ENCODE results near the gene CST9. TPM values are rescaled to one million over a fixed set of nuclear protein-coding genes. Genes with fewer than 3 reads are reported as not detected.

Gene CST9
- polyA plus RNA-seq, 2 of the 4 experiments (the other 2 are of a cell fraction) = not detected

GRCh38 chr20:23601715-23602114, 4.0 kb downstream of the CST9 start:
- no peak for TF ChIP-seq ZC3H11A (IDR thresholded peaks at IDR 0.05)
- TF ChIP-seq EHF (CRISPR knock-in tag; IDR thresholded peaks at IDR 0.05) = no peak
- TF ChIP-seq POLR2A (IDR thresholded peaks at IDR 0.05; ENCODE audit: low read length) = no peak
- TF ChIP-seq CHD4 (IDR thresholded peaks at IDR 0.05; ENCODE audit: borderline replicate concordance) = no peak
- no peak for TF ChIP-seq NFE2L2 (conservative IDR thresholded peaks at IDR 0.05; ENCODE audit: low read length)
- no peak for TF ChIP-seq MAZ (IDR thresholded peaks at IDR 0.05; ENCODE audit: borderline replicate concordance, low read depth, low read length)
- TF ChIP-seq HOXB13 (CRISPR knock-in tag; IDR thresholded peaks at IDR 0.05; ENCODE audit: low read depth) = no peak
- TF ChIP-seq RFX5 (IDR thresholded peaks at IDR 0.05) = no peak
- no peak for TF ChIP-seq JUNB (IDR thresholded peaks at IDR 0.05)
- TF ChIP-seq MYC (IDR thresholded peaks at IDR 0.05; ENCODE audit: borderline replicate concordance, low read length) = no peak
- TF ChIP-seq CTCF (IDR thresholded peaks at IDR 0.05) = no peak
- no peak for TF ChIP-seq ZFP36 (IDR thresholded peaks at IDR 0.05; ENCODE audit: borderline replicate concordance, partially characterized antibody)
- TF ChIP-seq TP53 (CRISPR knock-in tag; IDR thresholded peaks at IDR 0.05) = no peak
- no peak for TF ChIP-seq ELK1 (IDR thresholded peaks at IDR 0.05; ENCODE audit: low read depth, low read length)
- TF ChIP-seq HOXB5 (CRISPR knock-in tag; IDR thresholded peaks at IDR 0.05) = no peak
- no peak overlapping the region for H3K27ac ChIP-seq
- H3K9me3 ChIP-seq = no peaks in the 10 kb centered on the region
- WGBS (ENCODE audit: missing lambda C conversion rate) = 17% methylated on average over 4 of the region's 4 CpGs
- CTCF ChIA-PET = interaction anchor here (1.5 to 8.7 kb wide), 2 partner anchors 155 to 159 kb away, joined by 3 to 70 read pairs; no protein-coding TSS in a partner anchor
- FAIRE-seq (no peak), DNase-seq (ENCODE audit: low read depth in 1 of 2, low spot score in 1 of 2) (no peak), ATAC-seq (no peak)
- POLR2A ChIA-PET = no interaction called here
- H3K4me3 ChIP-seq = no peak overlapping the region
- H3K4me2 ChIP-seq = no peak overlapping the region
- no peaks in the 10 kb centered on the region; the same call in 2 of the 3 replicates for H3K4me1 ChIP-seq

GRCh38 chr20:23598481-23598880, 7.2 kb downstream of the CST9 start:
- POLR2A ChIA-PET = no interaction called here
- CTCF ChIA-PET = interaction anchor here (1.2 to 8.7 kb wide), 4 partner anchors 9 to 272 kb away, joined by 3 to 70 read pairs (median 4); no protein-coding TSS in a partner anchor
- H3K4me2 ChIP-seq = no peak overlapping the region
- TF ChIP-seq EHF (CRISPR knock-in tag; IDR thresholded peaks at IDR 0.05) (no peak), EP300 (IDR thresholded peaks at IDR 0.05) (no peak), RCOR1 (IDR thresholded peaks at IDR 0.05; ENCODE audit: low read depth, low read length) (no peak), MAZ (IDR thresholded peaks at IDR 0.05; ENCODE audit: borderline replicate concordance, low read depth, low read length) (no peak), MAFK (IDR thresholded peaks at IDR 0.05; ENCODE audit: partially characterized antibody) (no peak), EHMT2 (IDR thresholded peaks at IDR 0.05; ENCODE audit: low read depth) (no peak), PHF8 (IDR thresholded peaks at IDR 0.05; ENCODE audit: borderline replicate concordance, low read depth) (no peak), POLR2A (IDR thresholded peaks at IDR 0.05; ENCODE audit: low read length) (no peak), KDM1A (IDR thresholded peaks at IDR 0.05; ENCODE audit: low read depth) (no peak), ELK1 (IDR thresholded peaks at IDR 0.05; ENCODE audit: low read depth, low read length) (no peak), E2F6 (IDR thresholded peaks at IDR 0.05; ENCODE audit: borderline replicate concordance, low read depth) (no peak), PBX3 (IDR thresholded peaks at IDR 0.05) (no peak), BHLHE40 (IDR thresholded peaks at IDR 0.05; ENCODE audit: low read depth, low read length) (no peak), NFE2L2 (conservative IDR thresholded peaks at IDR 0.05; ENCODE audit: low read length) (no peak)
- no peak overlapping the region for H3K4me3 ChIP-seq
- H3K4me1 ChIP-seq = no peaks in the 10 kb centered on the region
- ATAC-seq (no peak), DNase-seq (ENCODE audit: low read depth in 1 of 2, low spot score in 1 of 2) (no peak), FAIRE-seq (no peak)
- no peaks in the 10 kb centered on the region for H3K9me3 ChIP-seq
- no peak overlapping the region for H3K27ac ChIP-seq

All from A549 (cell line).